Measurements from ENCODE around the gene SDK2.

SDK2 gene

DNA sequence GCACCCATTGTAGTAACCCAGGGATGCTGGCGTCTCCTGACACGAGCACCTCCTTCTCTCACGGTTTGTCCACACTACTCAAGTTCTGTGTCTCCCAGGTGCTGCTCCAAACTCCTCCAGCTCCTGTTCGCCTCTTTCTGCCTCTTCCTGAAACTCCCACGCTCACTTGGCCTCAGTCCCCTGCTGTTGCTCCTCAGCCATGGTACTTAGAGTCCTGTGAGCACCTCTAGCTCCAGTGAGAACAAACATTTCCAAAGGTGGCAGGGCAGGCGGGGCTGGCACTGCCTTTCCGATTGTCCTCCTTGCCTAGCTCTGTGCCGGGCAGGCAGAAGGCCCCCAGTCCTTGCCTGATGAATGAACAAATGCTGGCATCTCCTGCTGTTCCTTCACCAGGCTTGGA lies 146.1 kb downstream of the SDK2 start:
- no peaks in the 10 kb centered on the region for H3K27me3 ChIP-seq (ENCODE audit: insufficient read depth, poor library complexity, severe bottlenecking)
- H3K4me3 ChIP-seq (replicated peaks; ENCODE audit: insufficient read depth, low read length), result no peak overlapping the region
- TF ChIP-seq REST (IDR thresholded peaks at IDR 0.05; ENCODE audit: insufficient replicate concordance, low read depth) (no peak), GABPA (IDR thresholded peaks at IDR 0.05; ENCODE audit: low read depth) (no peak), POLR2AphosphoS5 (IDR thresholded peaks at IDR 0.05; ENCODE audit: low read depth) (no peak), SPI1 (IDR thresholded peaks at IDR 0.05; ENCODE audit: borderline replicate concordance, low read depth) (no peak)
- TF ChIP-seq, protein P1, sequence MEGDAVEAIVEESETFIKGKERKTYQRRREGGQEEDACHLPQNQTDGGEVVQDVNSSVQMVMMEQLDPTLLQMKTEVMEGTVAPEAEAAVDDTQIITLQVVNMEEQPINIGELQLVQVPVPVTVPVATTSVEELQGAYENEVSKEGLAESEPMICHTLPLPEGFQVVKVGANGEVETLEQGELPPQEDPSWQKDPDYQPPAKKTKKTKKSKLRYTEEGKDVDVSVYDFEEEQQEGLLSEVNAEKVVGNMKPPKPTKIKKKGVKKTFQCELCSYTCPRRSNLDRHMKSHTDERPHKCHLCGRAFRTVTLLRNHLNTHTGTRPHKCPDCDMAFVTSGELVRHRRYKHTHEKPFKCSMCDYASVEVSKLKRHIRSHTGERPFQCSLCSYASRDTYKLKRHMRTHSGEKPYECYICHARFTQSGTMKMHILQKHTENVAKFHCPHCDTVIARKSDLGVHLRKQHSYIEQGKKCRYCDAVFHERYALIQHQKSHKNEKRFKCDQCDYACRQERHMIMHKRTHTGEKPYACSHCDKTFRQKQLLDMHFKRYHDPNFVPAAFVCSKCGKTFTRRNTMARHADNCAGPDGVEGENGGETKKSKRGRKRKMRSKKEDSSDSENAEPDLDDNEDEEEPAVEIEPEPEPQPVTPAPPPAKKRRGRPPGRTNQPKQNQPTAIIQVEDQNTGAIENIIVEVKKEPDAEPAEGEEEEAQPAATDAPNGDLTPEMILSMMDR (IDR thresholded peaks at IDR 0.05; ENCODE audit: insufficient read depth, low read length), result no peak
- no peak overlapping the region for H3K27ac ChIP-seq (replicated peaks)
- no peak for DNase-seq (ENCODE audit: low read depth in 1 of 2, low spot score in 1 of 2)

DNA sequence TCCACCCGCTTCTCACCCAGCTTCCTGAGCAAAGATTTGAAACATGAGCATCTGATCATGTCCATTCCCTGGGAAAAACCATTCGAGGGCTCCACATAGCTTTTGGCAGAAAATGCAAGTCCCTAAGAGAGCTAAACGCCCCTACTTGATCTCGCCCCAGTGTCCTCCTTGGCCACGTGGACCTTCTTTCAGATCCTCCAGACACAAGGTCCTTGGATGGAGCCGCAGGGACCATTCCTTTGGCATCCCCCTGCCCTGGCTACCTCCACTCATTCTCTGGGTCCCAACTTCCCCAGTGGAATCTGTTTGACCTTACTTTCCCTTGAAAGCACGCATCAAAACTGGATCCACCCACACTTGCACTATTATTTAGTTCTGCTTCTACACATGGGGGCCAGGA lies 146.5 kb downstream of the SDK2 start:
- Histone ChIP-seq H3K4me3 (replicated peaks; ENCODE audit: insufficient read depth, low read length) (no peak overlapping the region), H3K27me3 (ENCODE audit: insufficient read depth, poor library complexity, severe bottlenecking) (no peaks in the 10 kb centered on the region), H3K27ac (replicated peaks) (no peak overlapping the region)
- TF ChIP-seq, protein P1 (IDR thresholded peaks at IDR 0.05; ENCODE audit: insufficient read depth, low read length), result no peak
- TF ChIP-seq GABPA (IDR thresholded peaks at IDR 0.05; ENCODE audit: low read depth), result no peak
- TF ChIP-seq POLR2AphosphoS5 (IDR thresholded peaks at IDR 0.05; ENCODE audit: low read depth), result no peak
- no peak for TF ChIP-seq REST (IDR thresholded peaks at IDR 0.05; ENCODE audit: insufficient replicate concordance, low read depth)
- TF ChIP-seq SPI1 (IDR thresholded peaks at IDR 0.05; ENCODE audit: borderline replicate concordance, low read depth), result no peak
- no peak for DNase-seq (ENCODE audit: low read depth in 1 of 2, low spot score in 1 of 2)

- Histone ChIP-seq H3K27ac (replicated peaks) (no peak overlapping the region), H3K27me3 (ENCODE audit: insufficient read depth, poor library complexity, severe bottlenecking) (no peaks in the 10 kb centered on the region), H3K4me3 (replicated peaks; ENCODE audit: insufficient read depth, low read length) (no peak overlapping the region)
- no peak for TF ChIP-seq POLR2AphosphoS5 (IDR thresholded peaks at IDR 0.05; ENCODE audit: low read depth)
- no peak for TF ChIP-seq GABPA (IDR thresholded peaks at IDR 0.05; ENCODE audit: low read depth)
- TF ChIP-seq, protein P1 (IDR thresholded peaks at IDR 0.05; ENCODE audit: insufficient read depth, low read length), result no peak
- no peak for TF ChIP-seq REST (IDR thresholded peaks at IDR 0.05; ENCODE audit: insufficient replicate concordance, low read depth)
- no peak for TF ChIP-seq SPI1 (IDR thresholded peaks at IDR 0.05; ENCODE audit: borderline replicate concordance, low read depth)
- DNase-seq (ENCODE audit: low read depth in 1 of 2, low spot score in 1 of 2), result no peak
These were observed 148.0 kb downstream of the SDK2 start for GRCh38 chr17:73496232-73496631.
